ENCODE data around the gene SEL1L3. TPM values are rescaled to one million over a fixed set of nuclear protein-coding genes. Genes with fewer than 3 reads are reported as not detected.

SEL1L3 gene
- total RNA-seq, 4 donors from 2014 or later, result 0.73 to 4.1 (median 2.2) TPM

DNA sequence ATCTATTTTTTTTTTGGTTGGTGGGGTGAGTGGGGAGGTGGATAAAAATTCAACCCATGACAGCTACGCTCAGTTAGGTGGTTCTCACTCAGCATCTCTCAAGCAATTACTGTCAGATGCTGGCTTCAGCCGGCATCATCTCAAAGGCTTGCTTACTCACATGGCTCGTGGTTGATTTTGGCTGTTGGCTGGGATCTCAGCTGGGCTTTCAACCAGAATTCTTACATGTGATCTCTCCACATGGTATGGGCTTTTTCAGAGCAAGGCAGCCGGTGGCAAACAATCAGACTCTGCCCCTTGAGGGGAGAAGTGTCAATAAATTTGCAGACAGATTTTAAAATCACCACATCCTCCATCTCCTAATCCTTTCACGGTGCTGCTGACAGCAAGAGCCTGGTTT lies 159.9 kb downstream of the SEL1L3 start:
- H3K27me3 ChIP-seq, result no peaks in the 10 kb centered on the region
- ATAC-seq (no peak), DNase-seq (no peak)
- intact Hi-C loops (cut with DNase I; ENCODE audit: low total_unique reads) (no loop called here), in situ Hi-C loops (cut with MboI; ENCODE audit: low sequenced_read_pairs in 4 of 4) (no loop called here)
- no peaks in the 10 kb centered on the region for H3K4me1 ChIP-seq
- no peak overlapping the region for H3K27ac ChIP-seq
- H3K4me3 ChIP-seq, result no peak overlapping the region
- no peaks in the 10 kb centered on the region for H3K9me3 ChIP-seq
- no peak for TF ChIP-seq POLR2A (IDR thresholded peaks at IDR 0.05)
- TF ChIP-seq, protein P1, sequence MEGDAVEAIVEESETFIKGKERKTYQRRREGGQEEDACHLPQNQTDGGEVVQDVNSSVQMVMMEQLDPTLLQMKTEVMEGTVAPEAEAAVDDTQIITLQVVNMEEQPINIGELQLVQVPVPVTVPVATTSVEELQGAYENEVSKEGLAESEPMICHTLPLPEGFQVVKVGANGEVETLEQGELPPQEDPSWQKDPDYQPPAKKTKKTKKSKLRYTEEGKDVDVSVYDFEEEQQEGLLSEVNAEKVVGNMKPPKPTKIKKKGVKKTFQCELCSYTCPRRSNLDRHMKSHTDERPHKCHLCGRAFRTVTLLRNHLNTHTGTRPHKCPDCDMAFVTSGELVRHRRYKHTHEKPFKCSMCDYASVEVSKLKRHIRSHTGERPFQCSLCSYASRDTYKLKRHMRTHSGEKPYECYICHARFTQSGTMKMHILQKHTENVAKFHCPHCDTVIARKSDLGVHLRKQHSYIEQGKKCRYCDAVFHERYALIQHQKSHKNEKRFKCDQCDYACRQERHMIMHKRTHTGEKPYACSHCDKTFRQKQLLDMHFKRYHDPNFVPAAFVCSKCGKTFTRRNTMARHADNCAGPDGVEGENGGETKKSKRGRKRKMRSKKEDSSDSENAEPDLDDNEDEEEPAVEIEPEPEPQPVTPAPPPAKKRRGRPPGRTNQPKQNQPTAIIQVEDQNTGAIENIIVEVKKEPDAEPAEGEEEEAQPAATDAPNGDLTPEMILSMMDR (IDR thresholded peaks at IDR 0.05 in 4 of 5, conservative IDR thresholded peaks at IDR 0.05 in 1 of 5), result no peak
- no peaks in the 10 kb centered on the region for H3K36me3 ChIP-seq

DNA sequence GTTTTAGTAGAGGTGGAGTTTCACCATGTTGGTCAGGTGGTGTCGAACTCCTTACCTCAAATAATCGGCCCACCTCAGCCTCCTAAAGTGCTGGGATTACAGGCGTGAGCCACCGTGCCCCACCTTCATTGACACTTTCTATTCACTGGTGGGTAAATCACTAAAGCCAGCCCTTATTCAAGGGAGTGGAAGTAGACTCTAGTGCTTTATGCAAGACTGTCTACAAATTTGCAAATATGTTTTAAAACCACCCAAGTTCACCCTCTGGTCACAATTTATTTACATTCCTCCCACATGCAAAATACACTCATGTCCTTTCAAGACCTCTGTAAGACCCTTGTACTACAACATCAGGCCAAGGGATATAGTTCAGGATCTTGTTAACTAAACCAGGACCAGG lies 162.1 kb downstream of the SEL1L3 start:
- TF ChIP-seq POLR2A (IDR thresholded peaks at IDR 0.05), result no peak
- TF ChIP-seq, protein P1 (IDR thresholded peaks at IDR 0.05 in 4 of 5, conservative IDR thresholded peaks at IDR 0.05 in 1 of 5), result no peak
- Histone ChIP-seq H3K4me3 (no peak overlapping the region), H3K9me3 (no peaks in the 10 kb centered on the region), H3K4me1 (no peaks in the 10 kb centered on the region), H3K27ac (no peak overlapping the region), H3K36me3 (no peaks in the 10 kb centered on the region), H3K27me3 (no peaks in the 10 kb centered on the region)
- intact Hi-C loops (cut with DNase I; ENCODE audit: low total_unique reads) (no loop called here), in situ Hi-C loops (cut with MboI; ENCODE audit: low sequenced_read_pairs in 4 of 4) (no loop called here)
- no peak for DNase-seq
- ATAC-seq, result no peak

DNA sequence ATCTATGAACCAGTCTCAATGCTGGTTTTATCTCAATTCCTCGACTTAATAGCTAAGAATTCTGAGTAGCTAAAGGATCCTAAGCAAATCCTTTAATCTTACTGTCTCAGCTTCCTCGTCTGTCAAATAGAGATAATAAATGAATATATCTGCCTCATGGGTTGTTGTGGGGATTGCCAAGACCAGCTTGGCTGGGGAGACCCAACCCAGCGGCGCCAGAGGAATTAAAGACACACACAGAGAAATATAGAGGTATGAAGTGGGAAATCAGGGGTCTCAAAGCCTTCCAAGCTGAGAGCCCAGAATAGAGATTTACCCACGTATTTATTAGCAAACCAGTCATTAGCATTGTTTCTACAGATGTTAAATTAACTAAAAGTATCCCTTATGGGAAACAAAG lies 165.3 kb downstream of the SEL1L3 start:
- Histone ChIP-seq H3K4me3 (no peak overlapping the region), H3K4me1 (no peaks in the 10 kb centered on the region), H3K9me3 (no peaks in the 10 kb centered on the region), H3K27me3 (no peaks in the 10 kb centered on the region), H3K36me3 (no peaks in the 10 kb centered on the region), H3K27ac (no peak overlapping the region)
- in situ Hi-C loops (cut with MboI; ENCODE audit: low sequenced_read_pairs in 4 of 4), result no loop called here
- DNase-seq, result no peak
- TF ChIP-seq POLR2A (IDR thresholded peaks at IDR 0.05), result no peak
- TF ChIP-seq, protein P1 (IDR thresholded peaks at IDR 0.05 in 4 of 5, conservative IDR thresholded peaks at IDR 0.05 in 1 of 5), result no peak
- ATAC-seq, result no peak
- intact Hi-C loops (cut with DNase I; ENCODE audit: low total_unique reads), result no loop called here

Other genes with a start within 250 kb of the SEL1L3 start
- not detected for gene SLC34A2, start 207.1 kb downstream of the SEL1L3 start, total RNA-seq
- 10 to 100 TPM; 36.4 to 59.4 (median 48.3) TPM for gene SMIM20, start 51.2 kb upstream of the SEL1L3 start, total RNA-seq

Measured in gastrocnemius medialis (tissue), 4 donors.